Kidney epithelial cell (primary cell): ENCODE measurements around the gene SPCS3. TPM values are rescaled to one million over a fixed set of nuclear protein-coding genes. Genes with fewer than 3 reads are reported as not detected.

ENCODE experiments used
- DNase-seq: peaks from one replicate; pipeline ENCODE4 v3.0.0-alpha.2; 2010; ENCODE audit warnings: low read depth
- H3K27me3 ChIP-seq: 2 replicates; pipeline ENCODE4 v1.6.0; 2011; ENCODE audit warnings: low read length; ENCODE audit not compliant: control insufficient read depth, insufficient read depth
- H3K36me3 ChIP-seq: 2 replicates; pipeline ENCODE4 v1.5.1; 2011; ENCODE audit warnings: low read length; ENCODE audit not compliant: control insufficient read depth, insufficient read depth
- H3K4me3 ChIP-seq: 2 replicates; pipeline ENCODE4 v1.5.1; 2011; ENCODE audit warnings: low read depth, mild to moderate bottlenecking, control low read depth, low read length
- total RNA-seq: library from RNA; depleted of rRNA; stranded (reverse); fragments of >200 nt; gene quantifications from 2 replicates; pipeline ENCODE4 v1.2.3, GENCODE V29; 2015
- TF ChIP-seq, protein P1 (sequence below): IDR thresholded peaks from 2 replicates; pipeline ENCODE4 v1.5.1; 2011; ENCODE audit warnings: mild to moderate bottlenecking, moderate library complexity, low read length, control low read depth, inconsistent platforms; ENCODE audit not compliant: insufficient read depth, poor library complexity, severe bottlenecking

Gene SPCS3
- total RNA-seq, 1 donor from 2014 or later: 117 TPM

GRCh38 chr4:176313596-176314336, 6.0 kb upstream of the SPCS3 start:
- H3K4me3 ChIP-seq: no peak overlapping the region
- H3K36me3 ChIP-seq: no peaks in the 10 kb centered on the region
- TF ChIP-seq, protein P1, sequence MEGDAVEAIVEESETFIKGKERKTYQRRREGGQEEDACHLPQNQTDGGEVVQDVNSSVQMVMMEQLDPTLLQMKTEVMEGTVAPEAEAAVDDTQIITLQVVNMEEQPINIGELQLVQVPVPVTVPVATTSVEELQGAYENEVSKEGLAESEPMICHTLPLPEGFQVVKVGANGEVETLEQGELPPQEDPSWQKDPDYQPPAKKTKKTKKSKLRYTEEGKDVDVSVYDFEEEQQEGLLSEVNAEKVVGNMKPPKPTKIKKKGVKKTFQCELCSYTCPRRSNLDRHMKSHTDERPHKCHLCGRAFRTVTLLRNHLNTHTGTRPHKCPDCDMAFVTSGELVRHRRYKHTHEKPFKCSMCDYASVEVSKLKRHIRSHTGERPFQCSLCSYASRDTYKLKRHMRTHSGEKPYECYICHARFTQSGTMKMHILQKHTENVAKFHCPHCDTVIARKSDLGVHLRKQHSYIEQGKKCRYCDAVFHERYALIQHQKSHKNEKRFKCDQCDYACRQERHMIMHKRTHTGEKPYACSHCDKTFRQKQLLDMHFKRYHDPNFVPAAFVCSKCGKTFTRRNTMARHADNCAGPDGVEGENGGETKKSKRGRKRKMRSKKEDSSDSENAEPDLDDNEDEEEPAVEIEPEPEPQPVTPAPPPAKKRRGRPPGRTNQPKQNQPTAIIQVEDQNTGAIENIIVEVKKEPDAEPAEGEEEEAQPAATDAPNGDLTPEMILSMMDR: no peak
- no peaks in the 10 kb centered on the region for H3K27me3 ChIP-seq
- no peak for DNase-seq

DNA sequence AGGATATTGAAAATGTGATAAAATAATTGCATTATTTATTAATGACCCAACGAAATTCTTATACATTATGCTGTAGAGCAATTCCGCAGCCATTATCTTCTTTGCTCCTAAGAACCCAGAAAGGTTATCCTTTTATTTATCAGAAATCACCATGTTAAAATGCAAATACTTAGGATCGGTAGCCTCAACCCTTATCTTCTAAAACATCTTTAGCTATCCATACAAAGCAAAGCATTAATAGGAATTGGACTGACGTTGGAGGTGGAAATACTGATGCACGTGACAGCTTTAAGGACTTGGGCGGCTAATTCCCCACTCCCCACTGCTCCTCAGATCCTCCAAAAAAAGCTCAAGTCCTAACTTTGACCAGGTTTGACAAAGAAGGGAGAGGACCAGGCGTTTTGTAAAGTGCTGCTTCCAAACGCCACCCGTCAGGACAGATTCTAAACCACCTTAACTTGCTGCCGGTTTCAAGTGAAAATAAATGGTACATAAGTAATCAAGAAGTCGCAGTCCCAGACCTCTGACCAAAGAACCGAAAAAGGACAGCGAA, 539 bp upstream of the SPCS3 start:
- DNase-seq: no peak
- no peaks in the 10 kb centered on the region for H3K27me3 ChIP-seq
- TF ChIP-seq, protein P1: no peak
- peak overlapping the region; percentile 92 for H3K4me3 ChIP-seq
- no peaks in the 10 kb centered on the region for H3K36me3 ChIP-seq

- Histone ChIP-seq H3K27me3 (no peaks in the 10 kb centered on the region), H3K36me3 (no peaks in the 10 kb centered on the region), H3K4me3 (peak overlapping the region; percentile 92)
- TF ChIP-seq, protein P1: no peak
- DNase-seq: no peak
These were observed 692 bp downstream of the SPCS3 start for GRCh38 chr4:176320340-176320975.

GRCh38 chr4:176320976-176321361, 1.2 kb downstream of the SPCS3 start:
- H3K4me3 ChIP-seq: peak overlapping the region; percentile 92
- no peaks in the 10 kb centered on the region for H3K36me3 ChIP-seq
- DNase-seq: no peak
- H3K27me3 ChIP-seq: no peaks in the 10 kb centered on the region
- TF ChIP-seq, protein P1: no peak

- no peaks in the 10 kb centered on the region for H3K27me3 ChIP-seq
- TF ChIP-seq, protein P1: no peak
- H3K4me3 ChIP-seq: peak overlapping the region; percentile 92
These were observed 1.8 kb downstream of the SPCS3 start for GRCh38 chr4:176321589-176321988.

More at GRCh38 chr4:176321589-176321988, 1.8 kb downstream of the SPCS3 start:
- no peak for DNase-seq
- H3K36me3 ChIP-seq: no peaks in the 10 kb centered on the region
